DMS114 treated with DMSO at 0.1 percent for 48 hours (cell line): ENCODE data around the gene ZNF227.
"Not testable (repeated sequence)": the region's sequence is repeated elsewhere in the genome, so short reads cannot be mapped to it uniquely, and the experiment has no call there.

Source experiments
- DNase-seq: peaks from one replicate; lab custom pipeline; 2025; ENCODE audit not compliant: unreplicated experiment; lab: John Stamatoyannopoulos, UW

ZNF227 gene

GRCh38 chr19:44236384-44236783 is 24.1 kb downstream of the ZNF227 start:
- DNase-seq: no peak

GRCh38 chr19:44252332-44252731 is 40.0 kb downstream of the ZNF227 start:
- not testable (repeated sequence) for DNase-seq

- DNase-seq: not testable (repeated sequence)
Measured at GRCh38 chr19:44253392-44253791, 41.1 kb downstream of the ZNF227 start.

DNA sequence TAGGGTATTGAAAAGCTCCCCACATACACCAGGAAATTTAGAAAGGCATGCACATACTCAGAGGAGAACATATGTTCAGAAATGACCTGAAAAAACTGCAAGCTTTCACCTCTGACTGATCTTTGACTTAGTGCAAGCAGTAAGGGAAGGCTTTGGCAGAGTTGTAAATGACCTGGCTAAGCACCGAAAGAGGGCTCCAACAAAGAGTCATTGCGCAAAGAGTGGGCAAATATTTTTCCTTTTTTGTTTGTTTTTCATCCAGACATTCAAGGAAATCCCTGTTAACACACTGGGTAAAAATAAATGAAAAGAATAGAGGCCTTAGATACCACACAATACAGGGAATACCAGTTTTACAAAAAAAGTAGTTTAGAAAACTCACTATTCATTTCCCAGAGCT is 42.2 kb downstream of the ZNF227 start:
- DNase-seq: no peak

DNA sequence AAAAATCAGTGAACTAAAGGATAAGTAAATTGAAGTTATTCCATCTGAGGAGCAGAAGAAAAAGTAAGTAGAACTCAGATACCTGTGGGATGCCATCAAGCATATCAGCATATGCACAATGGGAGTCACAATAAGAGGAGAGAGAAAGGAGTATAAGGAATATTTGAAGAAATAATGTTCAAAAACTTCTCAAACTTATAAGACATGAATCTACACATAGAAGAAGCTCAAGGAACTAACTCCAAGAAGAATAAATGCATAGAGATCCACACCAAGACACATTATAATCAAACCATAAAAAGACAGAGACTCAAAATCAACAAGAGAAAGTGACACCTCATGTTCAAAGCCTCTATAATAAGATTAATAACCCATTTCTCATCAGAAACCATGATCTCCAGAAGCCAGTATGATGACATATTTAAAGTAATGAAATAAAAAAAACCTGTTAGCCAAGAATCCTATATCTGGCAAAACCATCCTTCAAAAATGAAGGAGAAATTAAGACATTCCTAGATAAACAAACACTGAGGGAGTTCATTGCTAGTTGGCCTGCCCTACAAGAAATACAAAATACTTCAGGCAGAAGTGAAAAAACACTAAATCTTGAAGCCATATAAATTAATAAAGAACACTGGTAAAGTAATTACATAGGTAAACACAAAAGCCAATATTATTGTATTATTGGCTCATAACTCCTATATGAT is 43.5 kb downstream of the ZNF227 start:
- no peak for DNase-seq

DNA sequence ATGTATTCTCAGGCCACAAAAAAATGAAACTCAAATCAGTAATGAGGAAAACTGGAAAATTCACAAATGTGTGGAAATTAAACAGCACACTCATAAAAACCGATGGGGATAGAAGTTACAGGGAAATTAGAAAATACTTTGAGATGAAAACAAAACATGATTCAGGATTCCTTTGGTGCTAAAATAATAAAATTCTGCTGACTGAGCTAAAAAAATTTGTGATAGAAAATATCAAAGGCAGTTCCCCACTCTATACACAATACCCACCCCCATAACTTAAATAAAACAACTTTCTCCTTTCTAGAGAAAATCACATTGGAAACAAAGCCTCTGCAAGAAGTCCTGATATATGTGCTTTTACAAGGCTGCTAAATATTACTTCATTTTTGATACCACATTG is 45.8 kb downstream of the ZNF227 start:
- DNase-seq: no peak

DNA sequence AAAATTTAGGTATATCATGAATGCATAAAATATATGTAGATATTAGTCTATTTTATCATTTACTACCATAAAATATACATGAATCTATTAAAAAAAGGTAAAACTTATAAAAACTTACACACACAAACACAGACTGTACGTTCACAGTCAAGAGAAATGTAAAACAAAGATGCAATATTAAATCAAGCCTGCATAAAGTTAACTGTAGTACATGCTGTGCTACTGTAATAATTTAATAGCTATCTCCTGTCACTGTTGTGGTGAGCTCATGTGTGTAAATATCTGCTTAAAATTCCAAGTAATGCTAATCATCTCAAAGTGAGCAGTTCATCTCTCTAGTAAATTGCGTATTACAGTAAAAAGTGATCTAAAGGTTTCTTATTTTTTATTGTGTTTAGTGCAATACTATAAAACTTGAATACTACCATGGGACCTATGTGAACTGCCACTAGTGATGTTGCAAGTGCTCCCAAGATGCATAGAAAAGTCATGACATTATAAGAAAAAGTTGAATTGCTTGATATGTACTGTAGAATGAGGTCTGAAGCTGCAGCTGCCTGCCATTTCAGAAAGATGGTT is 46.6 kb downstream of the ZNF227 start:
- no peak for DNase-seq

GRCh38 chr19:44260343-44260681 is 48.0 kb downstream of the ZNF227 start:
- no peak for DNase-seq

DNA sequence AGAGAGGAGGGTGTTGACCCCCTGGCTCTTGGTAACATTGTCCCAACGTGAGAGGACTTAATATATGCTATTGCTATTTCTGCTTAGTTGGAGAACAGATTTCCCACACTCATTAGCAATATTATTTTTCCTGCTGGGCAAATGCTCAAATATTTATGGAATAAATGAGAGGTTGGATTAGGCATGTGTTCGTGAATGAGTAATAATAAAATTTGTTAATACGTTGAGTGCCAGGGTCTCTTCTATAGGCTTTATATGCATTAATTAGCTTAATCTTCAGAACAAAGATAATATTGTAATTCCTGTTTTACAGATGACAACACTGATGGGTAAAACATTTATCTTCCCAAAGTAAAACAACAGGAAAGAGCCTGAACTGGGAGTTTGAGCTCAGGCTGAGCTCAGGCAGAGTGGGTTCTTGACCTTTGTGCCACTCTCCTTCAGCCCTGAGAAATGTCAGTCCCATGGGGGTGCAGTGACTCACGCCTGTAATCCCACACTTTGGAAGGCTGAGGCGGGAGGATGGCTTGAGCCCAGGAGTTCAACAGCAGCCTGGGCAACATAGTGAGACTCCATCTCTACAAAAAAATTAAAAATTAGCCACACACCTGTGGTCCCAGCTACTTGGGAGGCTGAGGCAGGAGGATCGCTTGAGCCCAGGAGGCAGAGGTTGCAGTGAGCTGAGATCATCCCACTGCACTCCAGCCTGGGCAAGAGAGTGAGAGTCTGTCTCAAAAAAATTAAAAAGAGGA is 48.5 kb downstream of the ZNF227 start:
- DNase-seq: no peak

DNA sequence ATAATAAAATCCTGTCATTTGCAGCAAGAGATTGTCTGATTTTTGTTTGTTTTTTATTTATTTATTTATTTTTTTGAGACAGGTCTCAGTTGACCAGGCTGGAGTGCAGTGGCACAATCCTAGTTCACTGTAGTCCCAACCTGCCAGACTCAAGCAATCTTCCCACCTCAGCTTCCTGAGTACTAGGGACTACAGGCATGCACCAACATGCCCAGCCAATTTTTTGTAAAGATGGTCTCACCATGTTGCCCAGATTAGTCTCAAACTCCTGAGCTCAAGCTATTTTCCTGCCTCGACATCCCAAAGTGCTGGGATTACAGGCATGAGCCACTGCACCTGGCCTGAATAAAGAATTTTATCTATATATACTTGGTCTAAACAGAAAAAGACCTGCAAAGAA is 65.0 kb downstream of the ZNF227 start:
- no peak for DNase-seq

GRCh38 chr19:44278181-44278690 is 65.9 kb downstream of the ZNF227 start:
- no peak for DNase-seq

- no peak for DNase-seq
Measured at GRCh38 chr19:44280916-44281315, 68.6 kb downstream of the ZNF227 start.

DNA sequence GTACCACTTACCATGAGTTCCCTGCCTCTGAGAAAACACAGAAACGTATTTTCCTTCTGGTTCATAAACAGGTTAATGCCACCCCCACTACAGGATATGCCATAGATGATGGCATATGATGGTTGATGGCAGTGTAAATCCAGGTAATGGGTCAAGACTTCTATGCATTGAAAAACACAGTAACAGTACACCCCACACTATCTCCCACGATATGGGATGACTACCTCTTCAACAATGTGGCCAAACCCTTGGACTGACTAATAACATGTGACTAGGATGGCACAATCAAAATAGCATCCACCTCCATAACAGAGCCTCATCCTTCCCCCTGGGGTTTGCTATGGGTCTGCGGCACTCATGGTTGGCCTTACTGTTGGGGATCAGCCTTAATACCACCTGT is 70.5 kb downstream of the ZNF227 start:
- no peak for DNase-seq

DNA sequence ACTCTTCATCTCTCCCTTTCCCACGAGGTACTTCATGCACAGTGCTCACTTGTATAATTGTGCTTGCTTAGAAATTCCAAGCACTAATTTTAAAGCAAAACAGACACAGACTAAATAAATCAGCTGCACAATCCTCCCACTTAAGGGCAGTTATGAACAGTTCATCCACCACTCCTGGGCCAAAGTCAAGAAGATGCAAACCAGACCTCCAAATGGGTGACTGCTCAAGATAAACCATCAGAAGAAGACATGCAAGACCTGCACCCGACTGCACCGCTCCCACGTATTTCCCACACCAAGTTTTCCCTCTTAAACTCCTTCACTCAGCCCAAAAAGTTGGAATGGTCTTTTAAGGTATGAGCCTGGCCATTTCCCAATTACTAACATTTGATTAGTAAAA is 72.6 kb downstream of the ZNF227 start:
- no peak for DNase-seq
